Hair follicle dermal papilla cell (primary cell): ENCODE results near the gene PPM1N. TPM values are rescaled to one million over a fixed set of nuclear protein-coding genes. Genes with fewer than 3 reads are reported as not detected.

Experiments used
- total RNA-seq: library from RNA; depleted of rRNA; stranded (reverse); fragments of >200 nt; gene quantifications from 2 replicates; pipeline ENCODE4 v1.2.3, GENCODE V29; 2012

The PPM1N gene
- total RNA-seq, result 0.61 and 1.8 TPM in 2 replicates

GRCh38 chr19:45498411-45499195 is at the start of gene PPM1N:
Gene PPM1N (plus strand): TSS chr19:45498443. CDS start chr19:45498473, 30 bp downstream.

GRCh38 chr19:45467456-45468158 is 30.6 kb upstream of the PPM1N start, which contains the start of gene FOSB:
Gene FOSB (plus strand): TSS chr19:45467996. CDS start chr19:45468587, 591 bp downstream.

GRCh38 chr19:45506989-45507871 is 9.0 kb downstream of the PPM1N start, which contains the start of gene VASP:
Gene VASP (plus strand): TSS chr19:45507479. CDS start chr19:45507772, 293 bp downstream.

Other genes starting within 250 kb of the PPM1N start
- gene MARK4, start 247.2 kb upstream of the PPM1N start, total RNA-seq, result 18.6 and 23.5 TPM in 2 replicates
- gene CKM, start 175.6 kb upstream of the PPM1N start, total RNA-seq, result not detected in 2 replicates
- 0.32 TPM in 1 of 2 replicates, not detected in the other for gene KLC3, start 157.7 kb upstream of the PPM1N start, total RNA-seq
- 56.0 and 56.3 TPM in 2 replicates for gene ERCC2, start 127.9 kb upstream of the PPM1N start, total RNA-seq
- gene PPP1R13L, start 93.4 kb upstream of the PPM1N start, total RNA-seq, result 9.2 and 22.0 TPM in 2 replicates
- gene POLR1G, start 91.8 kb upstream of the PPM1N start, total RNA-seq, result 5.8 and 7.8 TPM in 2 replicates
- 94.6 and 95.7 TPM in 2 replicates for gene ERCC1, start 74.5 kb upstream of the PPM1N start, total RNA-seq
- gene FOSB, start 30.4 kb upstream of the PPM1N start, total RNA-seq, result 1.3 and 2.9 TPM in 2 replicates
- 11.0 and 16.0 TPM in 2 replicates for gene RTN2, start 1.4 kb upstream of the PPM1N start, total RNA-seq
- gene VASP, start 9.0 kb downstream of the PPM1N start, total RNA-seq, result 116 and 135 TPM in 2 replicates
- 12.0 and 16.3 TPM in 2 replicates for gene OPA3, start 86.4 kb downstream of the PPM1N start, total RNA-seq
- gene GPR4, start 103.8 kb downstream of the PPM1N start, total RNA-seq, result not detected in 2 replicates
- gene EML2, start 141.0 kb downstream of the PPM1N start, total RNA-seq, result 25.2 and 27.0 TPM in 2 replicates
- 0.49 TPM in 1 of 2 replicates, not detected in the other for gene GIPR, start 169.8 kb downstream of the PPM1N start, total RNA-seq
- 116 and 182 TPM in 2 replicates for gene SNRPD2, start 193.5 kb downstream of the PPM1N start, total RNA-seq
- gene QPCTL, start 194.2 kb downstream of the PPM1N start, total RNA-seq, result 21.7 and 23.0 TPM in 2 replicates
- gene FBXO46, start 232.5 kb downstream of the PPM1N start, total RNA-seq, result 8.8 and 9.7 TPM in 2 replicates
- gene MEIOSIN, start 235.0 kb downstream of the PPM1N start, total RNA-seq, result not detected in 2 replicates